GM12864 (cell line): ENCODE measurements around the gene KLK7.

Source experiments
- DNase-seq: peaks from one replicate; pipeline ENCODE4 v3.0.0-alpha.2; 2011; ENCODE audit warnings: low read depth
- H3K4me3 ChIP-seq: 2 replicates; pipeline ENCODE4 v1.5.1; 2011; ENCODE audit warnings: mild to moderate bottlenecking, low read depth, low read length, control low read depth
- TF ChIP-seq, protein P1 (sequence below): IDR thresholded peaks from 2 replicates; pipeline ENCODE4 v1.5.1; 2011; ENCODE audit warnings: low read depth, mild to moderate bottlenecking, moderate library complexity, low read length, control low read depth, inconsistent platforms; ENCODE audit errors: missing control alignments

The KLK7 gene

DNA sequence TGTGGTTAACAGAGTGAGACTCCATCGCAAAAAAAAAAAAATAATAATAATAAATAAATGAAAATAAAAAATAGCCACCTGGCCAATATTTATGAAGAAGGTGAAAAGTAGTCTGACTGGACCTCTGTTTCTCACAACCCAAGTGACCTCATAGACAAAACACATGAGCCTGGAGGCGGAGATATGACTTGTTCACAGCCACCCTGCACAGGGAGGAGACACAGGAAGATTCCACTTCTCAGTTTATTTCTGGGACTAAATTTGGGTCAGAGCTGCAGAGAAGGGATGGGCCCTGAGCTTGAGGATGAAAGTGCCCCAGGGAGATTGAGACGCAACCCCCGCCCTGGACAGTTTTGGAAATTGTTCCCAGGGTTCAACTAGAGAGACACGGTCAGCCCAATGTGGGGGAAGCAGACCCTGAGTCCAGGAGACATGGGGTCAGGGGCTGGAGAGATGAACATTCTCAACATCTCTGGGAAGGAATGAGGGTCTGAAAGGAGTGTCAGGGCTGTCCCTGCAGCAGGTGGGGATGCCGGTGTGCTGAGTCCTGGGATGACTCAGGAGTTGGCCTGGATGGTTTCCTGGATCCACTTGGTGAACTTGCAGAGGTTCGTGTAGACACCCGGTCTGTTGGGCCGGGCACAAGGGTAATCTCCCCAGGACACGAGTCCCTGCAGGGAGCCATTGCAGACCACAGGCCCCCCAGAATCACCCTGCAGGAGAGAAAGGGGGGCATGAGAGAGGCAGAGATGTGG, 40.5 kb downstream of the KLK7 start:
- TF ChIP-seq, protein P1, sequence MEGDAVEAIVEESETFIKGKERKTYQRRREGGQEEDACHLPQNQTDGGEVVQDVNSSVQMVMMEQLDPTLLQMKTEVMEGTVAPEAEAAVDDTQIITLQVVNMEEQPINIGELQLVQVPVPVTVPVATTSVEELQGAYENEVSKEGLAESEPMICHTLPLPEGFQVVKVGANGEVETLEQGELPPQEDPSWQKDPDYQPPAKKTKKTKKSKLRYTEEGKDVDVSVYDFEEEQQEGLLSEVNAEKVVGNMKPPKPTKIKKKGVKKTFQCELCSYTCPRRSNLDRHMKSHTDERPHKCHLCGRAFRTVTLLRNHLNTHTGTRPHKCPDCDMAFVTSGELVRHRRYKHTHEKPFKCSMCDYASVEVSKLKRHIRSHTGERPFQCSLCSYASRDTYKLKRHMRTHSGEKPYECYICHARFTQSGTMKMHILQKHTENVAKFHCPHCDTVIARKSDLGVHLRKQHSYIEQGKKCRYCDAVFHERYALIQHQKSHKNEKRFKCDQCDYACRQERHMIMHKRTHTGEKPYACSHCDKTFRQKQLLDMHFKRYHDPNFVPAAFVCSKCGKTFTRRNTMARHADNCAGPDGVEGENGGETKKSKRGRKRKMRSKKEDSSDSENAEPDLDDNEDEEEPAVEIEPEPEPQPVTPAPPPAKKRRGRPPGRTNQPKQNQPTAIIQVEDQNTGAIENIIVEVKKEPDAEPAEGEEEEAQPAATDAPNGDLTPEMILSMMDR: no peak
- no peak for DNase-seq
- H3K4me3 ChIP-seq: no peak overlapping the region

- H3K4me3 ChIP-seq: no peak overlapping the region
- TF ChIP-seq, protein P1: no peak
- DNase-seq: no peak
Observed at GRCh38 chr19:50939596-50939995, 44.1 kb downstream of the KLK7 start.

DNA sequence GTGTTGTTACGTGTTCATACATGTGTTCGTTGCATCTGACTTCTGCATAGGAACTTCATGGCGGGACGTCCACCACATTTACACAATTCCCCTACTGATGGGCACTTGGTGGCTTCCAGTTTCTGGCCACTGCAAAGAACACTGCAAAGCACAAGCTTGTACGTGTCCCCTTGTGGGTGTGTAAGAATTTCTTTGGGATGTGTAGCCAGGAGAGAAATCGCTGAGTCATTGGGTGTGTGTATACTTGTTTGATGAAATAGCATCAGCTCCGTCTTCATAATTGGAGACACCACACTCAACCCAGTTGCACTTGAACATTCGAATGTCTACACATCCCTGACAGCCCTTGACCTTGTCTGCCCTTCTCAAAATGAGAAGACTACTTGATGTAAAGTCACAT, 50.1 kb downstream of the KLK7 start:
- TF ChIP-seq, protein P1: no peak
- no peak for DNase-seq
- H3K4me3 ChIP-seq: no peak overlapping the region

DNA sequence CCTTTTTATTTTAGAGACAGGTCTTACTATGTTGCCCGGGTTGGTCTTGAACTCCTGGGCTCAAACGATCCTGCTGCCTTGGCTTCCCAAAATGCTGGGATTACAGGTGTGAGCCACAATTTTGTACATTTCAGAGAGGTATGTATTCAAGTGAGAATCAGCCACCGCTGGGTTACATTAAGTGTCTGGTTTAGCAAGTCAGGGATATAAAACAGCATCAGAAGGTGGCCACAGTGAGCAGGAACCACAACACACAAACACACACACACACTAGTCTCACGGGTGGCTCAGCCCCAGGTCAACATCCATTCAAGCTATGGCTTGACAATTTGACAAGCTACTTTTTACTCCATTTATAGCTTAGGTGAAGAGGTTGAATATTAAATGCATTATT, 51.0 kb downstream of the KLK7 start:
- H3K4me3 ChIP-seq: no peak overlapping the region
- DNase-seq: no peak
- TF ChIP-seq, protein P1: no peak

- no peak for DNase-seq
- TF ChIP-seq, protein P1: no peak
- no peak overlapping the region for H3K4me3 ChIP-seq
Observed at GRCh38 chr19:50932018-50932689, 51.6 kb downstream of the KLK7 start.

GRCh38 chr19:50931023-50931422, 52.7 kb downstream of the KLK7 start:
- no peak overlapping the region for H3K4me3 ChIP-seq
- TF ChIP-seq, protein P1: no peak
- no peak for DNase-seq
